ENCODE data around the gene RALBP1. TPM values are rescaled to one million over a fixed set of nuclear protein-coding genes. Genes with fewer than 3 reads are reported as not detected.
"Not testable (repeated sequence)": the region's sequence is repeated elsewhere in the genome, so short reads cannot be mapped to it uniquely, and the experiment has no call there.

Gene RALBP1
- polyA plus RNA-seq, 1 donor (not counting 4 experiments of a cell fraction or from before 2014, with no cell fraction given): 47.6 TPM

- Histone ChIP-seq H3K9me3 (ENCODE audit: control insufficient read depth, low read depth, low read length) (no peaks in the 10 kb centered on the region), H2AFZ (ENCODE audit: control insufficient read depth, low read length) (peak overlapping the region; percentile 78), H3K9me1 (ENCODE audit: control insufficient read depth, extremely low read depth, insufficient read depth, low read length) (no peaks in the 10 kb centered on the region), H3K27ac (ENCODE audit: control insufficient read depth, insufficient read depth, low read length) (peak overlapping the region; percentile 89), H3K36me3 (ENCODE audit: control insufficient read depth in 2 of 2, extremely low read depth in 1 of 2, insufficient read depth in 2 of 2, low read length in 2 of 2) (peaks cover 5% of the 10 kb centered on the region in 2 experiments), H3K4me1 (ENCODE audit: control insufficient read depth, extremely low read depth, insufficient read depth, low read length) (peaks cover 10% of the 10 kb centered on the region), H3K9ac (ENCODE audit: control insufficient read depth, extremely low read depth, insufficient read depth, low read length) (peak overlapping the region; percentile 97), H3K79me2 (ENCODE audit: control insufficient read depth, insufficient read depth, low read length) (peaks cover 53% of the 10 kb centered on the region), H3K4me2 (ENCODE audit: control insufficient read depth, extremely low read depth, insufficient read depth, low read depth, low read length) (peak overlapping the region; percentile 96), H3K27me3 (ENCODE audit: control insufficient read depth, extremely low read depth, insufficient read depth, low read length) (no peaks in the 10 kb centered on the region), H4K20me1 (ENCODE audit: control insufficient read depth, extremely low read depth, insufficient read depth, low read length) (no peaks in the 10 kb centered on the region), H3K4me3 (ENCODE audit: control insufficient read depth in 2 of 3, extremely low read depth in 1 of 3, insufficient read depth in 2 of 3, low read depth in 1 of 3, low read length in 3 of 3) (peak overlapping the region; percentile 70 to 93 (median 86))
- dilution Hi-C loops (cut with MboI; ENCODE audit: extremely low pct_ligation_motif_present, low sequenced_read_pairs): no loop called here
- no peak for TF ChIP-seq CTCF (optimal IDR thresholded peaks at IDR 0.05 in 1 of 3, IDR thresholded peaks at IDR 0.05 in 1 of 3, conservative IDR thresholded peaks at IDR 0.05 in 1 of 3; ENCODE audit: extremely low read depth in 1 of 3, insufficient read depth in 2 of 3, low read length in 3 of 3)
- FAIRE-seq (peak; percentile 77), DNase-seq (ENCODE audit: low read depth, low spot score) (no peak)
These were observed 604 bp downstream of the RALBP1 start for GRCh38 chr18:9475643-9476591.

- H3K27me3 ChIP-seq (ENCODE audit: control insufficient read depth, extremely low read depth, insufficient read depth, low read length); H4K20me1 ChIP-seq (ENCODE audit: control insufficient read depth, extremely low read depth, insufficient read depth, low read length); DNase-seq (ENCODE audit: low read depth, low spot score); H3K9me1 ChIP-seq (ENCODE audit: control insufficient read depth, extremely low read depth, insufficient read depth, low read length); H2AFZ ChIP-seq (ENCODE audit: control insufficient read depth, low read length); H3K36me3 ChIP-seq (ENCODE audit: control insufficient read depth in 2 of 2, extremely low read depth in 1 of 2, insufficient read depth in 2 of 2, low read length in 2 of 2); H3K9me3 ChIP-seq (ENCODE audit: control insufficient read depth, low read depth, low read length); FAIRE-seq; dilution Hi-C loops (cut with MboI; ENCODE audit: extremely low pct_ligation_motif_present, low sequenced_read_pairs): not testable (repeated sequence)
- Histone ChIP-seq H3K79me2 (ENCODE audit: control insufficient read depth, insufficient read depth, low read length) (peaks cover 64% of the 10 kb centered on the region), H3K9ac (ENCODE audit: control insufficient read depth, extremely low read depth, insufficient read depth, low read length) (peak overlapping the region; percentile 97), H3K4me3 (ENCODE audit: control insufficient read depth in 2 of 3, extremely low read depth in 1 of 3, insufficient read depth in 2 of 3, low read depth in 1 of 3, low read length in 3 of 3) (peak overlapping the region; percentile 70 to 93 (median 86)), H3K4me1 (ENCODE audit: control insufficient read depth, extremely low read depth, insufficient read depth, low read length) (peaks cover 10% of the 10 kb centered on the region), H3K4me2 (ENCODE audit: control insufficient read depth, extremely low read depth, insufficient read depth, low read depth, low read length) (peak overlapping the region; percentile 96), H3K27ac (ENCODE audit: control insufficient read depth, insufficient read depth, low read length) (peak overlapping the region; percentile 89)
These were observed 1.6 kb downstream of the RALBP1 start for GRCh38 chr18:9476949-9477348.
